Neutrophil (primary cell): ENCODE results near the gene PDE4D.
"Not testable (repeated sequence)": the region's sequence is repeated elsewhere in the genome, so short reads cannot be mapped to it uniquely, and the experiment has no call there.

Experiments
- H3K27ac ChIP-seq: fragments of 200-600 bp; sonication (generic); 2 replicates; pipeline ENCODE4 v1.5.1; 2016; ENCODE audit warnings: mild to moderate bottlenecking, moderate library complexity
- H3K27me3 ChIP-seq: fragments of 200-600 bp; sonication (generic); 2 replicates; pipeline ENCODE4 v1.6.0; 2016; ENCODE audit warnings: mild to moderate bottlenecking
- H3K36me3 ChIP-seq: fragments of 200-600 bp; sonication (generic); 2 replicates; pipeline ENCODE4 v1.5.1; 2017
- H3K4me1 ChIP-seq, 2 experiments: fragments of 200-600 bp in 1 of 2; sonication (generic) in 1 of 2; 1 replicate in 1 of 2; 2 replicates in 1 of 2; pipeline versions ENCODE4 v1.5.1 to v1.6.1; 2013 to 2016; ENCODE audit warnings: low read depth in 1 of 2, low read length in 1 of 2, mild to moderate bottlenecking in 1 of 2, moderate library complexity in 1 of 2; ENCODE audit not compliant: control insufficient read depth in 1 of 2, insufficient read depth in 1 of 2
- H3K4me3 ChIP-seq, 2 experiments: fragments of 200-600 bp in 1 of 2; sonication (generic) in 1 of 2; 1 replicate in 1 of 2; 2 replicates in 1 of 2; pipeline ENCODE4 v1.5.1; 2013 to 2016; ENCODE audit warnings: low read depth in 1 of 2, low read length in 1 of 2, mild to moderate bottlenecking in 1 of 2, moderate library complexity in 1 of 2
- H3K9me3 ChIP-seq: fragments of 200-600 bp; sonication (generic); 2 replicates; pipeline ENCODE4 v1.5.1; 2016
- CTCF ChIP-seq: fragments of 200-600 bp; sonication (generic); IDR thresholded peaks from 2 replicates; pipeline ENCODE4 v1.5.1; 2016; ENCODE audit warnings: antibody characterized with exemption

The PDE4D gene

DNA sequence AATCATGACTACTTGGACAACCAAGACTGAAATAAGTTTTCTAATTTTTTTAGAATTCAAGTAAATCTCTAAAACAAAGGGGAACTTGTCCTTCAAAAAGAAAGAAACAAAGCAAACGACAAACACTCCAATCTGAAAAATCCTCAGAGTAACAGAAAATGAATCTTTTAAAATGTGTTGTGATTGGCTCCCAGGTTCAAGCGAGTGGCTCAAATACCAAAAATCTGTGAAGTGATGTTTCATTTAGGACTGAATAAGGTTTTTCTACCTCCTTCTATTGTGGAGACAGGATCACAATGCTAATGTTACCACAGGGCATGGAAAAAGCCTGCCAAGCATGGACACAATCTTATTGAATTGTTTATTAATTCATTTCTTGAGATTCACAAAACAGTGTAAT lies 895.0 kb downstream of the PDE4D start:
- Histone ChIP-seq H3K27me3 (no peaks in the 10 kb centered on the region), H3K4me3 (no peak overlapping the region), H3K27ac (no peak overlapping the region), H3K36me3 (no peaks in the 10 kb centered on the region), H3K4me1 (no peaks in the 10 kb centered on the region), H3K9me3 (no peaks in the 10 kb centered on the region)
- TF ChIP-seq CTCF = no peak

DNA sequence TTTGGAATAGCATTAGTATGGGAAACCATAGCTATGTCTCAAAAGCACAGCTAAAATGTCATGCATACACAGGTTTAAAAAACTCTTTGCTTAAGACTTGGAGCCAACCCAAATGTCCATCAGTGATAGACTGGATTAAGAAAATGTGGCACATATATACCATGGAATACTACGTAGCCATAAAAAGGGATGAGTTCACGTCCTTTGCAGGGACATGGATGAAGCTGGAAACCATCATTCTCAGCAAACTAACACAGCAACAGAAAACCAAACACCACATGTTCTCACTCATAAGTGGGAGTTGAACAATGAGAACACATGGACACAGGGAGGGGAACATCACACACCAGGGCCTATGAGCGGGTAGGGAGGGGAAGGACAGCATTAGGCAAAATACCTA lies 897.7 kb downstream of the PDE4D start:
- not testable (repeated sequence) for H3K4me1 ChIP-seq, H3K27ac ChIP-seq, H3K27me3 ChIP-seq, H3K9me3 ChIP-seq, H3K4me3 ChIP-seq, H3K36me3 ChIP-seq

DNA sequence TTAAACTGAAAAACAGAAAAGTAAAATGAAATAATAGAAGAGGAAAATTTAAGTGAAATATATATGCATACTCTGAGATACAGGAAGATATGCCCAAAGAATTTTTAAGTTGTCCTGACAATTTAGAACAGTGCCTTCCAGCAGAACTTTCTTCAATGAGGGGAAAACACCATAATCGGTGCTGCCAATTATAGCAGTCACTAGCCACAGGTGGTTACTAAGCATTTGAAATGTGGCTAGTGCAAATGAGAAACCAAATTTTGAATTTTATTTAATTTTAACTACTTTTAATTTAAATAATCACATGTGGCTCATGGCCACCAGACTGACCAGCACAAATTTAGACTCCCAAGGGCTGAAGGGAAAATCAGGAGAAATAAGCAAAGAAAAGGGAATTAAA lies 900.1 kb downstream of the PDE4D start:
- peaks cover 26% of the 10 kb centered on the region for H3K36me3 ChIP-seq
- no peaks in the 10 kb centered on the region for H3K9me3 ChIP-seq
- no peaks in the 10 kb centered on the region for H3K4me1 ChIP-seq
- no peak overlapping the region for H3K27ac ChIP-seq
- no peaks in the 10 kb centered on the region for H3K27me3 ChIP-seq
- TF ChIP-seq CTCF = no peak
- H3K4me3 ChIP-seq = no peak overlapping the region

GRCh38 chr5:58988938-58989337 lies 904.6 kb downstream of the PDE4D start:
- Histone ChIP-seq H3K9me3 (no peaks in the 10 kb centered on the region), H3K36me3 (peaks cover 44% of the 10 kb centered on the region), H3K27me3 (no peaks in the 10 kb centered on the region), H3K4me3 (no peak overlapping the region), H3K27ac (no peak overlapping the region), H3K4me1 (no peaks in the 10 kb centered on the region)
- TF ChIP-seq CTCF = no peak

- Histone ChIP-seq H3K27ac (no peak overlapping the region), H3K9me3 (no peaks in the 10 kb centered on the region), H3K36me3 (peaks cover 56% of the 10 kb centered on the region), H3K27me3 (no peaks in the 10 kb centered on the region), H3K4me3 (no peak overlapping the region), H3K4me1 (no peaks in the 10 kb centered on the region)
- TF ChIP-seq CTCF = no peak
Observed at GRCh38 chr5:58987193-58987592, 906.3 kb downstream of the PDE4D start.

DNA sequence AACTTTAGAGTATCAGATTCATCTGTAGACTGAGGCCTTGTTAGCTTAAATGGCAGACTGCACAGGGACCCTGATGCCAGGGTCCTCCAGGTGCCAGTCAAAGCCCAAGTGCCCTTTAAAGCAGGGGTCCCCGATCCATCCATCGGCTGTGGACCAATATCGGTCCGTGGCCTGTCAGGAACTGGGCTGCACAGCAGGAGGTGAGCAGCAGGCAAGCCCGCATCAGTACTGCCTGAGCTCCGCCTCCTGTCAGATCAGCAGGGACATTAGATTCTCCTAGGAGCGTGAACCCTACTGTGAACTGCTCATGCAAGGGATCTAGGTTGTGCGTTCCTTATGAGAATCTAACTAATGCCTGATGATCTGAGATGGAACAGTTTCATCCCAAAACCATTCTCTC lies 907.2 kb downstream of the PDE4D start:
- no peak overlapping the region for H3K27ac ChIP-seq
- peaks cover 61% of the 10 kb centered on the region for H3K36me3 ChIP-seq
- H3K4me3 ChIP-seq = no peak overlapping the region
- no peaks in the 10 kb centered on the region for H3K9me3 ChIP-seq
- TF ChIP-seq CTCF = no peak
- no peaks in the 10 kb centered on the region for H3K27me3 ChIP-seq
- no peaks in the 10 kb centered on the region for H3K4me1 ChIP-seq
